H9 (cell line): ENCODE results near the gene RTP4. TPM values are rescaled to one million over a fixed set of nuclear protein-coding genes. Genes with fewer than 3 reads are reported as not detected.

Experiments
- DNase-seq: peaks from one replicate; pipeline ENCODE4 v3.0.0-alpha.2; 2017
- H2AFZ ChIP-seq: one replicate; pipeline ENCODE4 v1.6.1; 2013; ENCODE audit warnings: mild to moderate bottlenecking, low read length, control low read depth, moderate library complexity
- H2AK5ac ChIP-seq: 2 replicates; pipeline ENCODE4 v1.6.1; 2013; ENCODE audit warnings: low read length, control low read depth, mixed read lengths; ENCODE audit not compliant: insufficient read length
- H2BK120ac ChIP-seq: one replicate; pipeline ENCODE4 v1.6.1; 2013; ENCODE audit warnings: low read depth, mild to moderate bottlenecking, low read length, control low read depth, inconsistent platforms; ENCODE audit not compliant: poor library complexity, severe bottlenecking
- H2BK12ac ChIP-seq: 2 replicates; pipeline ENCODE4 v1.6.1; 2013; ENCODE audit warnings: low read length, control low read depth, mixed read lengths, low read depth; ENCODE audit not compliant: insufficient read length
- H2BK15ac ChIP-seq: 2 replicates; pipeline ENCODE4 v1.6.1; 2013; ENCODE audit warnings: low read depth, low read length, control low read depth
- H2BK20ac ChIP-seq: one replicate; pipeline ENCODE4 v1.6.1; 2013; ENCODE audit warnings: low read depth, mild to moderate bottlenecking, low read length, control low read depth, inconsistent platforms; ENCODE audit not compliant: poor library complexity, severe bottlenecking
- H2BK5ac ChIP-seq: 2 replicates; pipeline ENCODE4 v1.6.1; 2013; ENCODE audit warnings: low read length, control low read depth, mixed read lengths; ENCODE audit not compliant: insufficient read length
- H3K14ac ChIP-seq: 2 replicates; pipeline ENCODE4 v1.6.1; 2013; ENCODE audit warnings: low read length, control low read depth; ENCODE audit not compliant: insufficient read depth
- H3K18ac ChIP-seq: 2 replicates; pipeline ENCODE4 v1.6.1; 2013; ENCODE audit warnings: low read depth, mild to moderate bottlenecking, mixed read lengths, low read length, control low read depth; ENCODE audit not compliant: insufficient read length
- H3K23ac ChIP-seq: 2 replicates; pipeline ENCODE4 v1.6.1; 2013; ENCODE audit warnings: low read length, control low read depth, mixed read lengths, low read depth; ENCODE audit not compliant: insufficient read length
- H3K23me2 ChIP-seq: 2 replicates; pipeline ENCODE4 v1.6.1; 2013; ENCODE audit warnings: low read depth, mild to moderate bottlenecking, mixed read lengths, low read length, control low read depth; ENCODE audit not compliant: insufficient read length, poor library complexity, severe bottlenecking
- H3K27ac ChIP-seq: 2 replicates; pipeline ENCODE4 v1.5.1; 2013; ENCODE audit warnings: low read length, control low read depth, mixed read lengths, low read depth; ENCODE audit not compliant: insufficient read length
- H3K27me3 ChIP-seq: 2 replicates; pipeline ENCODE4 v1.6.1; 2013; ENCODE audit warnings: low read length, control low read depth, inconsistent platforms; ENCODE audit not compliant: insufficient read depth
- H3K4ac ChIP-seq: 2 replicates; pipeline ENCODE4 v1.6.1; 2013; ENCODE audit warnings: low read depth, mild to moderate bottlenecking, control low read depth, inconsistent platforms, low read length, moderate library complexity
- H3K4me1 ChIP-seq: 2 replicates; pipeline ENCODE4 v1.6.1; 2013; ENCODE audit warnings: low read length, control low read depth, inconsistent platforms; ENCODE audit not compliant: insufficient read depth
- H3K4me2 ChIP-seq: 2 replicates; pipeline ENCODE4 v1.6.1; 2013; ENCODE audit warnings: low read length, control low read depth, mixed read lengths; ENCODE audit not compliant: insufficient read length, insufficient read depth
- H3K56ac ChIP-seq: 2 replicates; pipeline ENCODE4 v1.6.1; 2013; ENCODE audit warnings: low read depth, mild to moderate bottlenecking, mixed read lengths, low read length, control low read depth; ENCODE audit not compliant: insufficient read length
- H3K79me1 ChIP-seq: 2 replicates; pipeline ENCODE4 v1.6.1; 2013; ENCODE audit warnings: low read depth, mild to moderate bottlenecking, moderate library complexity, low read length, control low read depth, inconsistent platforms; ENCODE audit not compliant: insufficient read depth, poor library complexity, severe bottlenecking
- H3K79me2 ChIP-seq: 2 replicates; pipeline ENCODE4 v1.6.1; 2013; ENCODE audit warnings: low read length, control low read depth, inconsistent platforms; ENCODE audit not compliant: insufficient read depth
- H3K9ac ChIP-seq: 2 replicates; pipeline ENCODE4 v1.6.1; 2013; ENCODE audit warnings: low read length, control low read depth, mixed read lengths; ENCODE audit not compliant: insufficient read length; ENCODE audit errors: extremely low read depth
- H3K9me3 ChIP-seq: one replicate; pipeline ENCODE4 v1.6.1; 2013; ENCODE audit warnings: low read depth, low read length, inconsistent platforms; ENCODE audit not compliant: control insufficient read depth
- H3T11ph ChIP-seq: one replicate; pipeline ENCODE4 v1.6.1; 2013; ENCODE audit warnings: mild to moderate bottlenecking, low read length, control low read depth, inconsistent platforms
- H4K20me1 ChIP-seq: one replicate; pipeline ENCODE4 v1.6.1; 2013; ENCODE audit not compliant: control insufficient read depth, insufficient read length, insufficient read depth
- H4K5ac ChIP-seq: 2 replicates; pipeline ENCODE4 v1.6.1; 2013; ENCODE audit warnings: low read depth, mild to moderate bottlenecking, mixed read lengths, low read length, control low read depth; ENCODE audit not compliant: insufficient read length
- H4K8ac ChIP-seq: replicated peaks from 2 replicates; pipeline ENCODE4 v1.6.1; 2013; ENCODE audit warnings: low read length, control low read depth, mixed read lengths, low read depth; ENCODE audit not compliant: insufficient read length
- H4K91ac ChIP-seq: 2 replicates; pipeline ENCODE4 v1.6.1; 2013; ENCODE audit warnings: low read depth, mild to moderate bottlenecking, moderate library complexity, mixed read lengths, low read length, control low read depth; ENCODE audit not compliant: insufficient read length
- H3K27ac Mint-ChIP-seq, 3 experiments: 2 replicates in 2 of 3; 3 replicates in 1 of 3; pipeline ENCODE4 v1.8.0; 2020 to 2021; ENCODE audit warnings: mixed read lengths in 3 of 3, mild to moderate bottlenecking in 1 of 3, moderate library complexity in 1 of 3
- H3K27me3 Mint-ChIP-seq: 2 replicates; pipeline ENCODE4 v1.8.0; 2021; ENCODE audit warnings: low read depth, mild to moderate bottlenecking, moderate library complexity, mixed read lengths
- H3K36me3 Mint-ChIP-seq, 3 experiments: 2 replicates in 2 of 3; 3 replicates in 1 of 3; pipeline ENCODE4 v1.8.0; 2020 to 2021; ENCODE audit warnings: low read depth in 3 of 3, mixed read lengths in 3 of 3; ENCODE audit not compliant: insufficient read depth in 1 of 3
- H3K4me1 Mint-ChIP-seq, 2 experiments: 2 replicates each; pipeline ENCODE4 v1.8.0; 2020; ENCODE audit warnings: mixed read lengths in 2 of 2
- H3K4me3 Mint-ChIP-seq, 2 experiments: 2 replicates in 1 of 2; 3 replicates in 1 of 2; pipeline ENCODE4 v1.8.0; 2020 to 2021; ENCODE audit warnings: mild to moderate bottlenecking in 2 of 2, mixed read lengths in 2 of 2, moderate library complexity in 1 of 2
- H3K9me3 Mint-ChIP-seq, 2 experiments: 2 replicates in 1 of 2; 3 replicates in 1 of 2; pipeline ENCODE4 v1.8.0; 2020; ENCODE audit warnings: mild to moderate bottlenecking in 2 of 2, mixed read lengths in 2 of 2, moderate library complexity in 1 of 2
- CTCF ChIP-seq: fragments of 200-600 bp; sonication (generic); conservative IDR thresholded peaks from 3 replicates; pipeline ENCODE4 v1.8.0; 2021; ENCODE audit warnings: antibody characterized with exemption, mild to moderate bottlenecking
- WGBS: extraction: QIAGEN DNeasy Blood & Tissue Kit; methylation state at CpG from one replicate; pipeline ENCODE4 v1.1.7; 2013; ENCODE audit warnings: missing lambda C conversion rate, low lambda C conversion rate, mixed read lengths; ENCODE audit not compliant: insufficient read length; ENCODE audit errors: extremely low coverage; 5-methylcytosine and 5-hydroxymethylcytosine counted together
- total RNA-seq: library from RNA; stranded (reverse); gene quantifications from 2 replicates; pipeline ENCODE4 v1.2.1, GENCODE V29; 2021

Gene RTP4
- total RNA-seq, 1 experiment from 2014 or later, result not detected

GRCh38 chr3:187328691-187329090, 39.5 kb upstream of the RTP4 start:
- Histone ChIP-seq H3K79me1 (no peaks in the 10 kb centered on the region), H3K4me2 (no peak overlapping the region), H2BK120ac (no peak overlapping the region), H4K5ac (no peak overlapping the region), H3K23ac (no peak overlapping the region), H3K27me3 (no peaks in the 10 kb centered on the region), H3K79me2 (no peaks in the 10 kb centered on the region), H3K9ac (no peak overlapping the region), H3K56ac (no peak overlapping the region), H3K27ac (no peak overlapping the region), H4K8ac (no peak overlapping the region), H2BK20ac (no peak overlapping the region), H2AK5ac (no peak overlapping the region), H3K18ac (no peak overlapping the region), H3K23me2 (no peaks in the 10 kb centered on the region), H3K4ac (no peak overlapping the region), H2BK15ac (no peak overlapping the region), H3T11ph (no peak overlapping the region), H2BK5ac (no peak overlapping the region), H2BK12ac (no peak overlapping the region), H4K91ac (no peak overlapping the region), H4K20me1 (no peaks in the 10 kb centered on the region), H3K9me3 (no peaks in the 10 kb centered on the region), H2AFZ (no peak overlapping the region), H3K14ac (no peak overlapping the region), H3K4me1 (no peaks in the 10 kb centered on the region)
- Mint-ChIP-seq H3K4me1 (peaks cover 4 to 8% of the 10 kb centered on the region in 2 experiments), H3K9me3 (no peaks in the 10 kb centered on the region), H3K27ac (no peak overlapping the region), H3K27me3 (no peaks in the 10 kb centered on the region; the same call in 1 of the 2 replicates), H3K4me3 (no peak overlapping the region), H3K36me3 (no peaks in the 10 kb centered on the region; a peak in 1 of 7 replicates)
- DNase-seq, result no peak
- no peak for TF ChIP-seq CTCF
- whole genome bisulfite sequencing, result no CpG with 5 or more reads among the region's 3 CpGs
